Measurements from ENCODE around the gene FBN3.
"Not testable (repeated sequence)": the region's sequence is repeated elsewhere in the genome, so short reads cannot be mapped to it uniquely, and the experiment has no call there.

Gene FBN3

DNA sequence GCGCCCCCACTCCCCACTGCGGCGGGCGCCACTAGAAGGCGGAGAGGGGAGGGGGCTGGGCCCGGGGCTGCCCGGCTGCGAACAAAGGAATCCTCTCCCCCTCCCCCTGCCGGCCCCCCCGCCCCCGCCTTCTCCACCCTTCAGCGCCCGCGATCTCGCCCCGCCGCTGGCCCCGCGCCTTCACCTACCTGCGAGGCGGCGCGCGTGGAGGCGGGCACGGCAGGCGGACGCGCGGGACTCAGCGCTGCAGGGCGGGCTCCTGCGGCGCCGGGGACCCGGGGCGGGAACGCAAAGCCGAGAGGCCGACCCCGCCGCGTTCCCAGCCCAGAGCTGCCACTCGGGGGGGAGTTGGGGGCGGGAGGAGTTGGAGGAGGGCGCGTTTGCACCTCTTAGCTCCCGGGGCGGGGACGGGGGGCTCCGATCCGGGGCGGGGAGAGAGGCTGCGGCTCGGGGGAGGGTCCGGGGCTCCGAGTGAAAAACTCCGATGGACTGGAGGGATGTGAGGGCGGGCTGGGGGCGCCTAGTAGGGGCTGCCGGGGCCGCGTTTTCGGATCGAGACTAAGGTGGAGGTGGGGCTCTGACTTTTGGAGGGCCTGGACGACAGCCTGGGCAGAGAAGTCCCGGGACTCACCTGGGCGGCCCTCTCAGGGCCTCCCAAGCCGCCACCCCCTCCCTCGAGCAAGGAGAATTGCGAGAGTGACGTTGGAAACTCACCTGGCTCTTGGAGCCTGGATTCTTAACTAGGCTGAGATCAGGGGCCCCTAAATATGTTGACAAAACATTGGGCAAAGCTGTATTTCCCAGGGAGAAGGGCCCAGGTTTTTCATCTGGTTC lies at the start of gene FBN3:
Gene FBN3 (minus strand): TSS at position 332 of the 834 bp plus-strand sequence. CDS start 2,112 bp downstream, outside the sequence.
- peak; percentile 14 for DNase-seq

DNA sequence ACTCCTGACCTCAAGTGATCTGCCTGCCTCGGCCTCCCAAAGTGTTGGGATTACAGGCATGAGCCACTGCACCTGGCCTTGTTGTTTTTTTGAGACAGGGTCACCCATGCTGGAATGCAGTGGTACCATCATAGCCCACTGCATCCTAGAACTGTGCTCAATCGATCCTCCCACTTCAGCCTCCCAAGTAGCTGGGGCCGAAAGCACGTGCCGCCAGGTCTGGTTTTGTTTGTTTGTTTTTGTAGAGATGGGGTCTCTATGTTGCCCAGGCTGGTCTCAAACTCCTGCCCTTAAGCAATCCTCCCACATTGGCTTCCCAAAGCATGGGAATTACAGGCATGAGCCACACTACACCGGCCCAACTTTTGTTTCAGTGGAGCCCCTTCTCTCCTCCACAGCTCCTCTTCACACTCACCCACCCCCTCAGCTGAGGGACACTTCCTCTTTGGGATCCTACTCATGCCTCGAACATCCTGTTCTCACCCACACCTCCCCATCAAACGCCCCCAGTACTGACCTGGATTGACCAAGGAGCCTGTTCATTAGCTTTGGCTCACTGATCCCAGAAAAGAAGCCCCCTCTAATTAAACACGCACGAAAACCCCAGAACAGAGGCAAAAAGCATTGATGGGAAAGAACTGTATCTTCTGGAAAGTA lies 47.0 kb upstream of the FBN3 start:
- DNase-seq: no peak

DNA sequence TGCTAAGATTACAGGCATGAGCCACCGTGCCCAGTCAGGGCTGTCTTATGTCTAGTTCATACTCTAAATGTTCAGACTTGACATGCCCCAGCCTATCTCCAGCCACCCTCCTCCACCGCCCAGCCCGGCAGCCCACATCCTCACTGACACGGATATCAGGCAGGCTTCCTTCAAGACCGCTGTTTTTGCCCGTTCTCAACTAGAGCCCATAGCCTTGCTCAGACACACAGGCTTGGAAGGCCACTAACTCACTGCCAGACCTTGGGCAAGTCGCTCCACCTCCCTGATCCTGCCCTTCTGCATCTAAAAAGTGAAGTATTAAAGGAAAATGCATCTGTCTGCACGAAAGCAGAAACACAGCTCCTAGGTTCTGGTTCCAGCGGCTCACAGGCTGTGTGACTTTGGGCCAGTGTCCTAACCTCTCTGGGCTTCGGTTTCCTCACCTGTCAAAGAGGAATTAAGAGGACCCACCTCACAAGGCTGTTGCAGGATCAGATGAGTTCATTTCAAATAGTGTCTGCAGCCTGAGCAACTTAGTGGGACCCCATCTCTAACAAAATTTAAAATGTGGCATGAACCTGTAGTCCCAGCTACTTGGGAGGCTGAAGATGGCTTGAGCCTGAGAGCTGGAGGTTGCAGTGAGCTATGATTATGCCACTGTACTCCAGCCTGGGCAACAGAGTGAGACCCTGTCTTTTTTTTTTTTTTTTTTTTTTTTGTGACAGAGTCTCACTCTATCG lies 45.3 kb upstream of the FBN3 start:
- DNase-seq: no peak

DNA sequence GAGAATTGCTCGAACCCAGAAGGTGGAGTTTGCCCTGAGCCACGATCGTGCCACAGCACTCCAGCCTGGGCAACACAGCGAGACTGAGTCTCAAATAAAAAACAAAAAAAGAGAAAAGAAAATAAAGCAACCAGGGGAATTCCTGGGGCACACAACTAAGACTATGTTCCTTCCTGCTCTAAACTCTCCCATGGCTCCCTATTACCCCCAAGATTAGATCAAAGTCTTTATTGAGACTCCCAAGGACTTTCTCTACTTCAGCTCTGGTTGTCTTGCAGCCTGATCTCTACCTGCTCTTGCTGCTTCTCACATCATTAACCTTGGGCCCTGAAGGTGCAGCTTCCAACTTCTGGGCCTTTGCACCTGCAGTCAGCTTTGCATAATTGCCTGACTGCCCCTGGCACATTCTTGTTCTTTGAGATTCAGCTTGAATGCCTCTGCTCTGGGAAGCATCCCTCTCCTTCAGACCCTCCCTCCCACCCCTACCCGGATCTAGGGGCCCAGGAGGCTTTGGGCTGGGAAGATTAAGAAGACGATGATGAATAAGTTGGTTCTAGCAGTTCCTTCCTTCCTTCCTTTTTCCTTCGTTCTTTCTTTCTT lies 42.9 kb upstream of the FBN3 start:
- no peak for DNase-seq

- DNase-seq: no peak
Measured at GRCh38 chr19:8185343-8186068, 36.1 kb upstream of the FBN3 start.

- no peak for DNase-seq
Measured at GRCh38 chr19:8184274-8184673, 34.9 kb upstream of the FBN3 start.

- DNase-seq: no peak
Measured at GRCh38 chr19:8180018-8180417, 30.6 kb upstream of the FBN3 start.

DNA sequence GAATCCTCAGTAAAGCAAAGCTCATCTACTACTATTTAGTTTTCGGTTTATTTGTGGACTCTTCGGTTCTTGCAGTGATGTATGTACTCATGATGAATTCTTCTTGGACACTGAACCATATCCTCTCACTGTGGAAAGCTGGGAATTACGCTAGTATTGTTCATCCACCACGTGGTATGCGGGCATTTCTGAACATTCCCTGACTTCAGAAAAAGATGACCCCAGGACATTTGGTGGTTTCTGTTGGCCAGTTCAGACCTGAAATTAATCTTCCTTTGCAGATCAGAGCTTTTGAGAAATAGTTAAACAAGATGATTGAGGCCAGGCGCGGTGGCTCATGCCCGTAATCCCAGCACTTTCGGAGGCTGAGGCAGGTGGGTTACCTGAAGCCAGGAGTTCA lies 25.3 kb upstream of the FBN3 start:
- DNase-seq: no peak

DNA sequence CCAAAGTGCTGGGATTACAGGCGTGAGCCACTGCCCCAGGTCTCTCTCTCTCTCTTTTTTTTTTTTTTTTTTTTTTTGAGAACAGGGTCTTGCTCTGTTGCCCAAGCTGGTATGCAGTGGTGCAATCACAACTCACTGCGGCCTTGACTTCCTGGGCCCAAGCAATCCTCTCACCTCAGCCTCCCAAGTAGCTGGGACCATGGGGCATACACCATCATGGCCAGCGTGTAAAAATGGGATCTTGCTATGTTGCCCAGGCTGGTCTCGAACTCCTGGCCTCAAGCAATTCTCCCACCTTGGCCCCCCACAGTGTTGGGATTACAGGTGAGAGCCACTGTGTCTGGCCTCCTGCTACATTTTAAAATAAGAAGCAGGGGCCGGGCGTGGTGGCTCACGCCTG lies 19.1 kb upstream of the FBN3 start:
- DNase-seq: no peak

- DNase-seq: no peak
Measured at GRCh38 chr19:8167985-8168384, 18.6 kb upstream of the FBN3 start.

DNA sequence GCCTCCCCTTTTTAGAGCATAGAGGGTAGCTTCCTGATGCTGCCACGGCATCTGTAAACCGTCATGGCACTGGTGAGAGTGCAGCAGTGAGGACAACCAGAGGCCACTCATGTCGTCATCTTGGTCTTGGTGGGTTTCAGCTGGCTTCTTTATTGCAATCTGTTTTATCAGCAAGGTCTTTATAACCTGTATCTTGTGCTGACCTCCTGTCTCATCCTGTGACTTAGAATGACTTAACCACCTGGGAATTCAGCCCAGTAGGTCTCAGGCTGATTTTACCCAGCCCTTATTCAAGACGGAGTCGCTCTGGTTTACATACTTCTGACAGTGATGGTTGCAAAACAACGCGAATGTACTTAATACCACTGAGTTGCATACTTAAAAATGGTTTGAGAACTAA lies 14.4 kb upstream of the FBN3 start:
- no peak for DNase-seq

GRCh38 chr19:8161135-8161646 lies 11.8 kb upstream of the FBN3 start:
- DNase-seq: peak; percentile 92

GRCh38 chr19:8159322-8159721 lies 9.9 kb upstream of the FBN3 start:
- not testable (repeated sequence) for DNase-seq

DNA sequence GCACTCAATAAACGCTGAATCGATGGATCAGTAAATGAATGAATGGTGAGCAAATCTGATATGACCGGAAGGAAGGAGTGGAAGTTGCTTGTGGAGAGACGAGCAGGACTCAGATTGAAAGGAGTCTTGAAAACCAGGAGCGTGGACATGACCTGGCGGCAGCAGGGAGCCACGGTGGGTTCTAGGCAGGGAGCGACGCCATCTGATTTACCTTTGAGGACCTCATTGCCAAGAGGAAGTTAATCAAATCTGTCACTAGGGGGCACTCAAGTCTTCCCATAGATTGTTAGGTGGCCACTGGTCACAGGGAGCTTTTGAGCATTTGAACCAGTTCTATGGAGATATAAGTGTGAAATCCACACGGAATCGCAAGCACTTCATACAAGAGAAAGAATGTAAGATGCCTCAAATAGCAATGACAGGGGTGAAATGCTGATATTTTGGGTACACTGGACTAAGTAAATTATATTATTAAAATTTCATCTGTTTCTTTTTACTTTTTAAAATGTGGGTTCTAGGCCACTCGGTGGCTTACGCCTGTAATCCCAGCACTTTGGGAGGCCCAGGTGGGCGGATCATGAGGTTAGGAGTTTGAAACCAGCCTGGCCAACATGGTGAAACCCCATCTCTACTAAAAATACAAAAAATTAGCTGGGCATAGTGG lies 9.2 kb upstream of the FBN3 start:
- DNase-seq: peak; percentile 88

GRCh38 chr19:8155318-8155717 lies 5.9 kb upstream of the FBN3 start:
- no peak for DNase-seq

DNA sequence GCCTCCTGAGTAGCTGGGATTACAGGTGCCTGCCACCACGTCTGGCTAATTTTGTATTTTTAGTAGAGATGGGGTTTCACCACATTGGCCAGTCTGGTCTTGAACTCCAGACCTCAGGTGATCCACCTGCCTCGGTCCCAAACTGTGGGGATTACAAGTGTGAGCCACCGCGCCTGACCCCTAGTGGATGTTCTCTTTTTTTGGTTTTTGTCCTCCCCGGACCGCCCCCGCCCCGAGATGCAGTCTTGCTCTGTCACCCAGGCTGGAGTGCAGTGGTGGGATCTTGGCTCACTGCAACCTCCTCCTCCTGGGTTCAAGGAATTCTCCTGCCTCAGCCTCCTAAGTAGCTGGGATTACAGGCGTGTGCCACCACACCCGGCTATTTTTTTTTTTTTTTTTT lies 4.6 kb upstream of the FBN3 start:
- not testable (repeated sequence) for DNase-seq

DNA sequence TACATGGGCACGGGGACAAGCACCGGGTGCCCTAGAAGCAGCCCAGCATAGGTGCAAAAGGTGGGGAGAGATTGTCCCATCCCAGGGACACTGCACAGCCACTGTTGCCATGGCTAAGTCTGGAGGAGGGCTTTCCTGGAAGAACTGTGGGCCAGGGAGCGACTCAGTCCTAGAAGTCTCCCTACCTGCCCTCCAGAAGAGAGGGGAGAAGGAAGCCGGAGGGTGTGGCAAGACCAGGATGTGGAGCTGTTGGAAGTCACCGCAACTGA lies 2.3 kb upstream of the FBN3 start:
- no peak for DNase-seq

- no peak for DNase-seq
Measured at GRCh38 chr19:8150998-8151766, 1.8 kb upstream of the FBN3 start.

DNA sequence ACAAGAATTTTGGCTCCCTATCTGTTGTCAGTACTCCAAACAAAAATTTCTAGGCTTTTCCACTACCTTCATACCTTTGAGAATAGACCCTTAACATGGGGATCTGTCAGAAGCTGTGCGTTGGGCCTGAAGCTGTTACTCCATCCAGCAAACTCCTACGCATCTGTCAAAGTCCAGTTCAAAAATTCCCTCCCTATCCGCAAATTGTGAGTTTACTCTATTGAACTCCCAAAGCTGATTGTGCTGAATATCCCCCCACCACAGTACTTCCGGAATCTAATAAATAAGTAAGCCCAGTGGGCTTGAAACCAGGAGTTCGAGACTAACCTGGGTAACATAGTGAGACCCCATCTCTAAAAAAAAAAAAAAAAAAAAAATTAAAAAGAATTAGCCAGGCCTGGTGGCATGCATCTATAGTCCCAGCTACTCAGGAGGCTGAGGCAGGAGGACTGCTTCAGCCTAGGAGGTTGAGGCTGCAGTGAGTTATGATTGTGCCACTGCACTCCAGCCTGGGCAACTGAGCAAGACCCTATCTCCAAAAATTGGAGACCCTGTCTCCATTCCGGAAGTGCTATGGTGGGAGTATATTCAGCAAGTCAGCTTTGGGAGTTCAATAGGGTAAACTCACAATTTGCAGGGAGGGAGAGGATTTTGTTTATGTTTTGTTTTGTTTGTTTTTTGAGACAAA lies 930 bp upstream of the FBN3 start:
- no peak for DNase-seq

DNA sequence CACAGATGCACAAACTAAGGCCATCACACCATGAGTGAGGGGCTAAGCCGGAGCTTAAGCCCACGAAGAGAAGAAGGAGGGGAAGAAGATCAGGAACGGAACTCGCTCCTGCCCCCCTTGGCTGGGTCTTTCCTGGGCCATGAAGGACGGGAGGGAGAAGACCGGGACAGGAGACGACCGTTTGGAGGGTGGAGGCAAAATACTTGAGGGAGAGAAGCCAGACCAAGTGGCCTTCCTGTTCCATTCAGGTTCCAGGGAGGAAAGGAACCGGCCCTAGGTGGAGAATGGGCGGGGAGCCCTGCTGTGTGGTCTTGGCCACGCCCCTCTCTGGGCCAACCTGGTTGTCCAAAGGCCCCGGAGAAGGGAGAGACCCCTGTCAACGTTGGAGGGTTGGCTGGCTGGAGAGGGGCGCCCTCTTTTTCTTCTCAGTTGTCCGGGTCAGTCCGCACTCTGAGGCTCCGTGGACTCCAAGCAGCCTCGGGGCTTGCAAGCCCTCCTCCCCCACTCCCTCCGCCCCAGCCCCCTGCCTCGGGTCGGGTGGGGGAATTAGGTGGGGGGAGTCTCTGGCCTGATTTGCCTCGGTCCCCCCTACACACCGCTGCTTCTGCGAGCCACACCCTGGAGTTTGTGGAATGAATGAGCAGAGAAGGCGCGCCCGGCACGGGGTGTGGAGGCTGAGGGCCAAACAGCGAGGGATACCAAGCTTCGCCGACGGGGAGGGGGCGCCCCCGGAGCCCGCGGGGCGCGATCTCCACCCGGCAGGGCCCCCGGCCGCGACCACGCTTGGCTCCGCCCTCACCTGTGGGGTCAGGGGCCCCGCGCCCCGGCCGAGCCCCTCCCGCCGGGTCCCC lies 757 bp downstream of the FBN3 start:
- peak; percentile 48 for DNase-seq

Data from NCI-H1436 (cell line).